Superior temporal gyrus (tissue), 1 donor: ENCODE data around the gene NRXN3.
A peak's percentile ranks its signal among the peaks of the same experiment; 100 is the strongest.

Experiments
- DNase-seq: peaks from one replicate; pipeline ENCODE4 v3.0.0-alpha.2; 2016; ENCODE audit errors: extremely low spot score

NRXN3 gene

GRCh38 chr14:79467835-79468234 is 1297.7 kb downstream of the NRXN3 start:
- DNase-seq = no peak

GRCh38 chr14:79468486-79468885 is 1298.3 kb downstream of the NRXN3 start:
- DNase-seq = no peak

GRCh38 chr14:79473651-79474050 is 1303.5 kb downstream of the NRXN3 start:
- DNase-seq = no peak

GRCh38 chr14:79475887-79476532 is 1305.8 kb downstream of the NRXN3 start:
- no peak for DNase-seq

- DNase-seq = no peak
Observed at GRCh38 chr14:79476552-79476951, 1306.4 kb downstream of the NRXN3 start.

- DNase-seq = no peak
Observed at GRCh38 chr14:79480212-79480611, 1310.0 kb downstream of the NRXN3 start.

- peak; percentile 33 for DNase-seq
Observed at GRCh38 chr14:79482825-79483224, 1312.7 kb downstream of the NRXN3 start.

GRCh38 chr14:79483477-79484388 is 1313.6 kb downstream of the NRXN3 start:
- DNase-seq = peak; percentile 38

- no peak for DNase-seq
Observed at GRCh38 chr14:79487632-79488031, 1317.5 kb downstream of the NRXN3 start.

- no peak for DNase-seq
Observed at GRCh38 chr14:79491161-79491560, 1321.0 kb downstream of the NRXN3 start.

- DNase-seq = no peak
Observed at GRCh38 chr14:79493081-79493645, 1323.0 kb downstream of the NRXN3 start.

- no peak for DNase-seq
Observed at GRCh38 chr14:79496701-79497100, 1326.5 kb downstream of the NRXN3 start.

- no peak for DNase-seq
Observed at GRCh38 chr14:79500489-79500888, 1330.3 kb downstream of the NRXN3 start.

GRCh38 chr14:79502136-79502750 is 1332.1 kb downstream of the NRXN3 start:
- no peak for DNase-seq

- no peak for DNase-seq
Observed at GRCh38 chr14:79502751-79503148, 1332.6 kb downstream of the NRXN3 start.

GRCh38 chr14:79510659-79511058 is 1340.5 kb downstream of the NRXN3 start:
- no peak for DNase-seq

GRCh38 chr14:79511146-79511545 is 1341.0 kb downstream of the NRXN3 start:
- no peak for DNase-seq

- DNase-seq = no peak
Observed at GRCh38 chr14:79513446-79513845, 1343.3 kb downstream of the NRXN3 start.

GRCh38 chr14:79514700-79515099 is 1344.5 kb downstream of the NRXN3 start:
- DNase-seq = no peak

- no peak for DNase-seq
Observed at GRCh38 chr14:79515158-79515557, 1345.0 kb downstream of the NRXN3 start.

- no peak for DNase-seq
Observed at GRCh38 chr14:79516009-79516408, 1345.8 kb downstream of the NRXN3 start.

GRCh38 chr14:79525416-79525815 is 1355.2 kb downstream of the NRXN3 start:
- DNase-seq = no peak
